Loucy (cell line): ENCODE results near the gene LBP.

Source experiments
- EZH2phosphoT487 ChIP-seq: fragments of 200-600 bp; IDR thresholded peaks from 2 replicates; pipeline ENCODE4 v1.6.1; 2018; ENCODE audit warnings: antibody characterized with exemption, mild to moderate bottlenecking, moderate library complexity, borderline replicate concordance
- TF ChIP-seq, protein P1 (sequence below): fragments of 200-600 bp; sonication (generic); conservative IDR thresholded peaks from 2 replicates; pipeline ENCODE4 v1.5.1; 2014; ENCODE audit warnings: mild to moderate bottlenecking, antibody characterized with exemption, low read length

- TF ChIP-seq, protein P1, sequence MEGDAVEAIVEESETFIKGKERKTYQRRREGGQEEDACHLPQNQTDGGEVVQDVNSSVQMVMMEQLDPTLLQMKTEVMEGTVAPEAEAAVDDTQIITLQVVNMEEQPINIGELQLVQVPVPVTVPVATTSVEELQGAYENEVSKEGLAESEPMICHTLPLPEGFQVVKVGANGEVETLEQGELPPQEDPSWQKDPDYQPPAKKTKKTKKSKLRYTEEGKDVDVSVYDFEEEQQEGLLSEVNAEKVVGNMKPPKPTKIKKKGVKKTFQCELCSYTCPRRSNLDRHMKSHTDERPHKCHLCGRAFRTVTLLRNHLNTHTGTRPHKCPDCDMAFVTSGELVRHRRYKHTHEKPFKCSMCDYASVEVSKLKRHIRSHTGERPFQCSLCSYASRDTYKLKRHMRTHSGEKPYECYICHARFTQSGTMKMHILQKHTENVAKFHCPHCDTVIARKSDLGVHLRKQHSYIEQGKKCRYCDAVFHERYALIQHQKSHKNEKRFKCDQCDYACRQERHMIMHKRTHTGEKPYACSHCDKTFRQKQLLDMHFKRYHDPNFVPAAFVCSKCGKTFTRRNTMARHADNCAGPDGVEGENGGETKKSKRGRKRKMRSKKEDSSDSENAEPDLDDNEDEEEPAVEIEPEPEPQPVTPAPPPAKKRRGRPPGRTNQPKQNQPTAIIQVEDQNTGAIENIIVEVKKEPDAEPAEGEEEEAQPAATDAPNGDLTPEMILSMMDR = no peak
- no peak for TF ChIP-seq EZH2phosphoT487
Measured at GRCh38 chr20:38393259-38393658, 47.0 kb downstream of the LBP start.
